Activated naive CD4-positive, alpha-beta T cell treated with anti-CD3 and anti-CD28 coated beads for 36 hours (primary cell): ENCODE results near the gene SLC47A1. TPM values are rescaled to one million over a fixed set of nuclear protein-coding genes. Genes with fewer than 3 reads are reported as not detected.
A peak's percentile ranks its signal among the peaks of the same experiment; 100 is the strongest.
"Not testable (repeated sequence)": the region's sequence is repeated elsewhere in the genome, so short reads cannot be mapped to it uniquely, and the experiment has no call there.

Experiments used
- CTCF ChIA-PET: fragments of 350-600 bp; sonication (Branson Sonifier 250); formaldehyde crosslinking; loops from one replicate; lab custom pipeline; 2021; ENCODE audit warnings: antibody characterized with exemption; lab: Charles Lee
- DNase-seq: peaks from one replicate; pipeline ENCODE4 v3.0.0-alpha.2; 2020
- H3K27ac Mint-ChIP-seq: one replicate; pipeline ENCODE4 v1.8.0; 2021; ENCODE audit warnings: mild to moderate bottlenecking, mixed read lengths
- H3K27me3 Mint-ChIP-seq: one replicate; pipeline ENCODE4 v1.8.0; 2021; ENCODE audit warnings: low read depth, mixed read lengths
- H3K36me3 Mint-ChIP-seq: one replicate; pipeline ENCODE4 v1.8.0; 2021; ENCODE audit warnings: low read depth, mixed read lengths
- H3K4me1 Mint-ChIP-seq: one replicate; pipeline ENCODE4 v1.8.0; 2021; ENCODE audit warnings: low read depth, mixed read lengths
- H3K4me3 Mint-ChIP-seq: one replicate; pipeline ENCODE4 v1.8.0; 2021; ENCODE audit warnings: mild to moderate bottlenecking, moderate library complexity, mixed read lengths
- H3K9me3 Mint-ChIP-seq: one replicate; pipeline ENCODE4 v1.8.0; 2021; ENCODE audit warnings: mixed read lengths
- intact Hi-C: fragments of 100-400 bp; cut with micrococcal nuclease; formaldehyde crosslinking; loops from one replicate; pipeline ENCODE4 v1.15.1; 2023
- total RNA-seq, 2 experiments: library from RNA; stranded (reverse); gene quantifications; one replicate each; pipeline ENCODE4 v1.2.3, GENCODE V29; 2021

Gene SLC47A1
- total RNA-seq, 2 experiments from 2014 or later, result 0.30 to 0.33 TPM

DNA sequence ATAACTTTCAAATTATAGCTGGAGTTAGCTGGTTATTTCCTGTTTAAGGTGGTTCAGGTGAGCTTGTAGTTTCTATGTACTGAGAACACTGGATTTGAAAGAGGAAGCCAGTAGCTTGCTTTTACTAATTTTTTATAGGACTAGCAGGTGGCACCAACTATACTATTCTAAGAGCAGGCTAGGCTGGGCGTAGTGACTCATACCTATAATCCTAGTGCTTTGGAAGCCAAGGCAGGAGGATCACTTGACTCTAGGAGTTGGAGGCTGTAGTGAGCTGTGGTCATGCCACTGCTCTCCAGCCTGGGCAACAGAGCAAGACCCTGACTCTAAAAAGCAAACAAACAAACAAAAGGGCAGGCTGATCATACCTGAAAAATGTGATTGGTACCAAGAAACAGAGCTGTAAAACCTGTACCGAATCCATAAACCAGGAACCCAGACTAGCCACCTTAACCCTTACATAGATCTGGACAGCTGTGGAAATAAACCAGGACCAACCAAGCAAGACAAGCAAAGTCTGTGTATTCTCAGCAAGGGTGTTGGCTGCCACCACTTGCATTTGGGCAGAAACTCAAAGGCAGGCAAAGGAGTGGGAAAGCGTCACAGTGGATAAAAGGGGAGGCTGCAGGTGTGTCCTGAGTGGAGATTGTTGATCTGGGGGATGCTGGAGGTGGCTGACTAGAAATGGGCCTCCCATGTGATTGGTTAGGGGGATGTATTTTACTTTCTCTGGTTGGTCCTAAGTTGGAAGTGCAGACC is 36.3 kb downstream of the SLC47A1 start:
- intact Hi-C loops, result loop anchor here (10.0 kb wide), 1 partner anchor 45 kb away; no protein-coding TSS in a partner anchor
- Mint-ChIP-seq H3K36me3 (no peaks in the 10 kb centered on the region), H3K27ac (no peak overlapping the region), H3K4me1 (peaks cover 3% of the 10 kb centered on the region), H3K9me3 (no peaks in the 10 kb centered on the region), H3K4me3 (no peak overlapping the region), H3K27me3 (peaks cover 2% of the 10 kb centered on the region)
- CTCF ChIA-PET, result interaction anchor here (1.5 kb wide), 1 partner anchor 196 kb away, joined by 5 read pairs; no protein-coding TSS in a partner anchor
- DNase-seq, result no peak

DNA sequence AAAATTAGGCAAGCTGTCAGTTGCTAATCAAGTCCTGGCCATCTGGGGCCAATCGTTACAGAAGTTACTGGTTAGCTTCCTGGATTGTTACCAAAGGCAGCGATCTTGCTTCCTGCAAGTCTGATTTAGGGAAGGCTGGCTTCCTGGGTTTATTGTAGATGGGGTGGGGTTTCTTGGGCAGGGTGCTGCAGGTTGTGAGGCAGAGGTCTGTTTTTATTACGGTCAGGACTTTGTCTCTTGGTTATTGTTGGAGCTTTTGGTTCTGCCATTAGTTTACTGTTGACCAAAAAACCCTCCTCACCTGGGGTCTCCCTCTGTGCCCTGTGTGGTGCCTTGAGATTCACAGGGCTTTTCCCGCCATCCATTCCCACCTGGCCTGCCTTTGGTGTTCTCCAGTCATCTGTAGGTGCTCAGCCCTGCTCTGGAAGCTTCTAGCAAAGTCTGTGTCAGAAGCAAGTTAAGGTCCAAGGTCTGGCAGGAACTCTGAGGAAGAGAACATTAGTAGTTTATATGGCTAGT is 36.9 kb downstream of the SLC47A1 start:
- DNase-seq, result no peak
- Mint-ChIP-seq H3K27me3 (peaks cover 2% of the 10 kb centered on the region), H3K4me3 (no peak overlapping the region), H3K9me3 (no peaks in the 10 kb centered on the region), H3K4me1 (peaks cover 3% of the 10 kb centered on the region), H3K36me3 (no peaks in the 10 kb centered on the region), H3K27ac (no peak overlapping the region)
- intact Hi-C loops, result loop anchor here (10.0 kb wide), 1 partner anchor 46 kb away; no protein-coding TSS in a partner anchor
- CTCF ChIA-PET, result interaction anchor here (1.5 kb wide), 1 partner anchor 196 kb away, joined by 5 read pairs; no protein-coding TSS in a partner anchor

DNA sequence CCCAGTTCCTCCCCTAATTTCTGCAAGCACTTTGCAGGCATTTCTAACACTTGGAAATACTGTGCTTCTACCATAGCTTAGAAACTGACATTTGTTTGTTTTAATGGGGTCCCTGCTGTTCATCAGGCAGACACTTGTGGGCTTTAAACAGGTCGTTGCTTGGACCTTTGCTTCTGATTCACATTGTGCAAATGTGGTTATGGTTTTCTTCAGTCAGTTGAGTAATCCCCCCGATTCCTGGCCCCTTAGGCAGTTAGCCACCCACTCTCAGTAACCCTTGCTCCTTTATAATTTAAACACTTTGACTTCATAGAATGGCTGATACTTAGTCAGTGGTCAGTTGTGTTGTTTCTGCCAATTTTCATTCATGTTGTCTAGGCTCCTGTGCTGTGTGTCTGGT is 39.4 kb downstream of the SLC47A1 start:
- no peak overlapping the region for H3K4me3 Mint-ChIP-seq
- CTCF ChIA-PET, result no interaction called here
- peaks cover 3% of the 10 kb centered on the region for H3K4me1 Mint-ChIP-seq
- no peak overlapping the region for H3K27ac Mint-ChIP-seq
- no peak for DNase-seq
- intact Hi-C loops, result loop anchor here (10.0 kb wide), 1 partner anchor 48 kb away; no protein-coding TSS in a partner anchor
- H3K9me3 Mint-ChIP-seq, result no peaks in the 10 kb centered on the region
- no peaks in the 10 kb centered on the region for H3K36me3 Mint-ChIP-seq
- H3K27me3 Mint-ChIP-seq, result peaks cover 2% of the 10 kb centered on the region

DNA sequence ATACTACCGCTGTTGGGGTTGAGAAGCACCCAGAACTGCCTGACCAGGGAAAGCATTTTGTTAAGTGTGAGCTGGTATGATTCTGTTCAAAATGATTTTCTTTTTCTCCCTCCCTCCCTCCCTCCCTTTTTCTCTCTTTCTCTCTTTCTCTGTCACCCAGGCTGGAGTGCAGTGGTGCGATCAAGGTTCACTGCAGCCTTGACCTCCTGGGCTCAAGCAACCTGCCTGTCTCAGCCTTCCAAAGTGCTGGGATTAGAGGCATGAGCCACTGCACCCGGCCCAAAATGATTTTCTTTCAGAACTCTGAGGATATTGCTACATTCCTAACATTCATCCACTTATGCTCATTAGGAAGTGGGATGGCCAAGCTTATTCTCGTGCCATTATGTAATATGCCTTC is 41.3 kb downstream of the SLC47A1 start:
- H3K9me3 Mint-ChIP-seq, result no peaks in the 10 kb centered on the region
- peaks cover 3% of the 10 kb centered on the region for H3K4me1 Mint-ChIP-seq
- no peak for DNase-seq
- CTCF ChIA-PET, result interaction anchor here (0.7 kb wide), 1 partner anchor 79 kb away, joined by 3 read pairs; no protein-coding TSS in a partner anchor
- no peak overlapping the region for H3K27ac Mint-ChIP-seq
- peaks cover 9% of the 10 kb centered on the region for H3K27me3 Mint-ChIP-seq
- no peaks in the 10 kb centered on the region for H3K36me3 Mint-ChIP-seq
- no peak overlapping the region for H3K4me3 Mint-ChIP-seq
- intact Hi-C loops, result loop anchor here (10.0 kb wide), 1 partner anchor 50 kb away; no protein-coding TSS in a partner anchor

DNA sequence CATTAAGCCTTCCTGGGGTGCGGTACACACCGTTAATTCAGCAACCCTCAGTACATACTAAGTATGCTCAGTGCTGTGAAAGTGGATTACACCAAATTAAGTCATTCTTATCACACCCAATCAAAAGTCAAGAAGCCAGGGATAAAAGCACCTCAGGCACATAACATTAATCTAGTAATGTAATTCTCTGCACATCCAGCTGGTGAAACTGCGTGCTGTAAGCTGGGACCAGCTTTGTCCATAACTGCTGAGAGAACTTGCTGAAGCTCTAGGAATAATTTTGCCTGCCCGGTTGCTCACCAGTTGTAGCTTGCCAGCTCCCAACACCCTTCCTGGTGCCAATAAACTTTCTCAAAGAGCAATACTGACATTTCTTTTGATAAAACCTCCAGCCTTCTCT is 44.9 kb downstream of the SLC47A1 start:
- Mint-ChIP-seq H3K27ac (no peak overlapping the region), H3K4me3 (no peak overlapping the region), H3K4me1 (peaks cover 4% of the 10 kb centered on the region), H3K27me3 (peaks cover 26% of the 10 kb centered on the region), H3K9me3 (no peaks in the 10 kb centered on the region), H3K36me3 (no peaks in the 10 kb centered on the region)
- intact Hi-C loops, result loop anchor here (10.0 kb wide), 1 partner anchor 54 kb away; no protein-coding TSS in a partner anchor
- DNase-seq, result no peak
- CTCF ChIA-PET, result no interaction called here

DNA sequence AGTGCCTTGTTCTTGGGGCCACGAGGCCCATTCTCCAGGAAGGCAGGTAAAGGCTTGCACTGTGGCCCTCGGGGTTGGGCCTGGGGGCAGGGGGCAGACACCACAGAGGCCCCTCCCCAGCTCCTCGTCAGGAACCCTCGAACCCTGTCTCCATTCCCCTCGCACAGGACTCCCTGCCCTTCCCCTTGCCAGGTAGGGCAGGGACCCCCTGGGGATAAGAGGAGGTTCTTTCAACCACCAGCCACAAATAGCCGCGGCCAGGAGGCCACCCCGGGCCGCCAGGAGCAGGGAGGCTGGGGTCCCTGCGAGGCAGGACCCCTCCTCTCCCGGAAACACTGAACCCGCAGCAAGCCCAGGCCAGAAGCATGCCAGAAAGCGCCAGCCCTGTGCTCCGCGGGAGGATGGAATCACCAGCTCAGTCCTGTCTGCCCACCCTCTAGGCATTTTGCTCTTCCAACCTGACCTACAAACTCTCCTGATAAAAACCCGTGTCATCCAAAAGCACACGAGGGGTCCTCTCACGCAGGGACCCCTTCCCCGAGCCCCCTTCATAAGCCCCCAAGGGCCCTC is 45.6 kb downstream of the SLC47A1 start:
- Mint-ChIP-seq H3K4me3 (no peak overlapping the region), H3K9me3 (no peaks in the 10 kb centered on the region), H3K4me1 (peaks cover 4% of the 10 kb centered on the region), H3K36me3 (no peaks in the 10 kb centered on the region), H3K27ac (no peak overlapping the region), H3K27me3 (peaks cover 26% of the 10 kb centered on the region)
- DNase-seq, result no peak
- intact Hi-C loops, result loop anchor here (10.0 kb wide), 1 partner anchor 54 kb away; no protein-coding TSS in a partner anchor
- CTCF ChIA-PET, result no interaction called here

DNA sequence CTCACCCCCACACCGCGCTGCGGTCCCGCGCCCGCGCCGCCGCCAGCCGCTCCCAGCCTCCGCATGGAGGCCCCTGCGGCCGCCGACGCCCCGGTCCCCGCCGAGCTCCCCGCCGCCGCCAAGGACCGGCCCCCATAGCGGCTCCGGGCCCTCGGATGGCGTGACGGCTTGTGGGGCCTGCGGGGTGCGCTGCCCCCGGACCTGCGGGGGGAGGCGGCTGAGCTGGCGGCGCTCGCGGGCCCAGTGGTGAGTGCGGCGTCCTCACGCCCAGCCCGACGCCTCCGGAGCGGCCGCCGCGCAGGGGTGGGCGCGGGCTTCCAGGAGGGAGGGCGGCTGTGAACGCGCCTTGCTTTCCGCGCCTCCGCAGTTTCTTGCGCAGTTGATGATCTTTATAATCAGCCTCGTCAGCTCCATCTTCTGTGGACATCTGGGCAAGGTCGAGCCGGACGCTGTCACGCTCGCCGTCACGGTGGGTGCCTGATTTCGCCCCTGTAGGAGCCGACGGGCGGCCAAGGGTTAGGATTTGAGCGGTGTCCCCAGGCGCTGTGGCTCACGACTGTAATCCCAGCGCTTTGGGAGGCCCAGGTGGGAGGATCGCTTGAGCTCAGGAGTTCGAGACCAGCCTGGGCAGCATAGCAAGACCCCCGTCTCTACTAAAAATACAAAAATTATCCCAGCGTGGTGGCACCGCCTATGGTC is 46.4 kb downstream of the SLC47A1 start:
- DNase-seq, result no peak
- Mint-ChIP-seq H3K27me3 (peaks cover 26% of the 10 kb centered on the region), H3K27ac (no peak overlapping the region), H3K36me3 (no peaks in the 10 kb centered on the region), H3K4me1 (peaks cover 4% of the 10 kb centered on the region), H3K4me3 (peak overlapping the region; percentile 32), H3K9me3 (no peaks in the 10 kb centered on the region)
- intact Hi-C loops, result loop anchor here (10.0 kb wide), 1 partner anchor 55 kb away; no protein-coding TSS in a partner anchor
- CTCF ChIA-PET, result no interaction called here

DNA sequence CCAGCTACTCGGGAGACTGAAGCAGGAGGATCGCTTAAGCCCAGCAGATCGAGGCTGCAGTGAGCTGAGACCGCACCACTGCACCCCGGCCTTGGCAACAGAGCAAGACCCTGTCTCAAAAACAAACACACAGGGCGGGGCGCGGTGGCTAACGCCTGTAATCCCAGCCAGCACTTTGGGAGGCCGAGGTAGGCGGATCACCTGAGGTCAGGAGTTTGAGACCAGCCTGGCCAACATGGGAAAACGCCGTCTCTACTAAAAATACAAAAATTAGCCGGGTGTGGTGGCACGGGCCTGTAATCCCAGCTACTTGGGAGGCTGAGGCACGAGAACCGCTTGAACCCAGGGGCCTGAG is 46.9 kb downstream of the SLC47A1 start:
- intact Hi-C loops, H3K4me1 Mint-ChIP-seq, DNase-seq, H3K27ac Mint-ChIP-seq, H3K9me3 Mint-ChIP-seq, H3K36me3 Mint-ChIP-seq, H3K4me3 Mint-ChIP-seq: not testable (repeated sequence)
- H3K27me3 Mint-ChIP-seq, result peaks cover 29% of the 10 kb centered on the region
- CTCF ChIA-PET, result interaction anchor here (1.3 kb wide), 1 partner anchor 186 kb away, joined by 3 read pairs; no protein-coding TSS in a partner anchor

DNA sequence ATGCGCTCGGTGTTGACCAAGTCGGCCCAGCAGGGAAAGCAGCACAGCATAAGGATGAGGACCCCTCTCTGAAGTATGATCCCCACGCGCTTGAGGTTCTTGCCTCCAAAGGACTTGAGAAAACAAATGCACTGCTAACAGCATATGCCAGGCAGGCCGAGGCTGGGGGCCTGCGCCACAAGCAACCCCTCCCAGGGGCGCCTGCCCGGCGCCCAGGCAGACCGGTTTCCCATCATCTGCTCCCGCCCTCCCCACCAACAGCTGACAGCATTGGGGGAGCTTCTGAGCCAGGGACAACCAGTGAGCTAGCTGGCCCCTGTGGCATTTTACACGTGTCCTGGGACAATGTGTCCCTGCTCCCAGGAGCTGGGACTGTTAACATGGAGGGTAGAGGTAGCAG is 48.5 kb downstream of the SLC47A1 start:
- peaks cover 30% of the 10 kb centered on the region for H3K27me3 Mint-ChIP-seq
- H3K36me3 Mint-ChIP-seq, H3K9me3 Mint-ChIP-seq, intact Hi-C loops, H3K27ac Mint-ChIP-seq, H3K4me1 Mint-ChIP-seq, DNase-seq, H3K4me3 Mint-ChIP-seq: not testable (repeated sequence)
- CTCF ChIA-PET, result interaction anchor here (1.3 kb wide), 1 partner anchor 184 kb away, joined by 3 read pairs; no protein-coding TSS in a partner anchor

DNA sequence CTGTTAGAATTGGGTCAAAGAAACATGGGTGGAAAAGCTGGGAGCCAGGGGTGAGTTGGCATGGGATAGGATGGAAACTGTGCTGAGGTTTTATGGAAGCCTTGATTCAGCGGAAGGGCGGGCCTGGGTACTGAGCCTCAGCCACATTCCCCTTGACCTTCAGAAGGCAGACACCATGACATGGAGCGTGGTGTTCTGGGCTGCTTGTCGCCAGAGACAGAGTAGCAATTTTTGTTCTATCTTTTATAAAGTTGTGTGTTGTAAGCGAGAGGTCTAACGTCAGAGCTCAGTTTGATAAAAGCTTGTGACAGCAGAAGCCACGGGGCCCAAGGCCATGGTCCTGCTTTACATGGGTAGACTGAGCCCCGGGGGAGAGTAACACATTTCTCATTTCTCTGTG is 50.2 kb downstream of the SLC47A1 start:
- intact Hi-C loops, result no loop called here
- no peak overlapping the region for H3K4me3 Mint-ChIP-seq
- H3K9me3 Mint-ChIP-seq, result no peaks in the 10 kb centered on the region
- H3K27me3 Mint-ChIP-seq, result peaks cover 24% of the 10 kb centered on the region
- H3K4me1 Mint-ChIP-seq, result peaks cover 4% of the 10 kb centered on the region
- CTCF ChIA-PET, result interaction anchor here (0.6 to 1.0 kb wide), 4 partner anchors 183 to 496 kb away, joined by 4 to 8 read pairs (median 4); no protein-coding TSS in a partner anchor
- H3K36me3 Mint-ChIP-seq, result no peaks in the 10 kb centered on the region
- no peak overlapping the region for H3K27ac Mint-ChIP-seq
- no peak for DNase-seq

DNA sequence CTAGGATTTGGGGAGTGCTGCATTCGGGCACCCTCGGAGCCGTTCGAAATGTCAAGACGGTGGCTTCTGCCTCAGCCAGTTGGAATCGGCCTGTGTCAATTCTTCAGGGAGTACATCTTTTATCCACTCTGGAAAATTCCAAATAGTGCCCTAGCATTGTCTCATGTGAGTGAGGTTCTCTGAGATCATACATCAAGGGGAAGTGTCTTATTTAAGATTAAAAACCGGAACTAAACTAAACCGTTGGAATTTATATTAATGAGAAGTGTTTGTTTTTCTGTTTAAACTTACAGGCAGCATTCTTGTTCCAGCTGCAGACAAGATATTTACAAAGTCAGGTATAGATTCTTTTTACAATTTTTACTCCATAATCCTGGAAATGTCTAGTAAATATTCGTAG is 56.8 kb downstream of the SLC47A1 start:
- no peaks in the 10 kb centered on the region for H3K36me3 Mint-ChIP-seq
- intact Hi-C loops, result loop anchor here (5.0 kb wide), 1 partner anchor 177 kb away; no protein-coding TSS in a partner anchor
- no peaks in the 10 kb centered on the region for H3K4me1 Mint-ChIP-seq
- CTCF ChIA-PET, result no interaction called here
- H3K27ac Mint-ChIP-seq, result no peak overlapping the region
- H3K4me3 Mint-ChIP-seq, result no peak overlapping the region
- no peaks in the 10 kb centered on the region for H3K9me3 Mint-ChIP-seq
- peaks cover 2% of the 10 kb centered on the region for H3K27me3 Mint-ChIP-seq
- DNase-seq, result no peak
